Lower leg skin (tissue), 3 donors: ENCODE data around the gene RAD52.

ENCODE experiments used
- CTCF ChIP-seq, 3 donors: fragments of 450-650 bp; IDR thresholded peaks; one replicate each; pipeline ENCODE4 v1.5.1; 2016; ENCODE audit warnings: antibody characterized with exemption in 3 of 3, mild to moderate bottlenecking in 3 of 3, moderate library complexity in 2 of 3
- POLR2A ChIP-seq, 2 donors: fragments of 450-650 bp; IDR thresholded peaks; one replicate each; pipeline ENCODE4 v1.6.1; 2016 to 2017; ENCODE audit warnings: antibody characterized with exemption in 2 of 2, mild to moderate bottlenecking in 1 of 2, moderate library complexity in 1 of 2

- TF ChIP-seq CTCF (IDR thresholded peaks at IDR 0.05) (no peak), POLR2A (IDR thresholded peaks at IDR 0.05) (no peak)
Observed at GRCh38 chr12:906062-906585, 43.4 kb downstream of the RAD52 start.
